Hepatocyte (in vitro differentiated cells): ENCODE results near the gene VEGFB. TPM values are rescaled to one million over a fixed set of nuclear protein-coding genes. Genes with fewer than 3 reads are reported as not detected.

Source experiments
- DNase-seq: peaks from one replicate; pipeline ENCODE4 v3.0.0-alpha.2; 2016; ENCODE audit warnings: low spot score
- H2AFZ ChIP-seq: fragments of 200-600 bp; sonication (generic); 2 replicates; pipeline ENCODE4 v1.6.0; 2016; ENCODE audit warnings: antibody characterized with exemption, mild to moderate bottlenecking
- H3K27ac ChIP-seq: fragments of 200-600 bp; sonication (generic); 2 replicates; pipeline ENCODE4 v1.5.1; 2016; ENCODE audit warnings: mild to moderate bottlenecking
- H3K27me3 ChIP-seq: fragments of 200-600 bp; sonication (generic); 2 replicates; pipeline ENCODE4 v1.6.1; 2016
- H3K36me3 ChIP-seq: fragments of 200-600 bp; sonication (generic); replicated peaks from 2 replicates; pipeline ENCODE4 v1.5.1; 2016; ENCODE audit warnings: low read depth; ENCODE audit not compliant: insufficient read depth
- H3K4me1 ChIP-seq: fragments of 200-600 bp; sonication (generic); 2 replicates; pipeline ENCODE4 v1.5.1; 2016; ENCODE audit warnings: mild to moderate bottlenecking, moderate library complexity; ENCODE audit not compliant: insufficient read depth
- H3K4me2 ChIP-seq: fragments of 200-600 bp; sonication (generic); 2 replicates; pipeline ENCODE4 v1.6.0; 2016
- H3K4me3 ChIP-seq: fragments of 200-600 bp; sonication (generic); 2 replicates; pipeline ENCODE4 v1.5.1; 2016; ENCODE audit warnings: mild to moderate bottlenecking
- H3K79me2 ChIP-seq: fragments of 200-600 bp; sonication (generic); 2 replicates; pipeline ENCODE4 v1.6.0; 2017; ENCODE audit warnings: mild to moderate bottlenecking
- H3K9me2 ChIP-seq: fragments of 200-600 bp; sonication (generic); replicated peaks from 2 replicates; pipeline ENCODE4 v1.6.0; 2017; ENCODE audit warnings: mild to moderate bottlenecking; ENCODE audit not compliant: insufficient read depth
- H3K9me3 ChIP-seq: fragments of 200-600 bp; sonication (generic); 2 replicates; pipeline ENCODE4 v1.5.1; 2016; ENCODE audit warnings: low read depth, mild to moderate bottlenecking
- H4K20me1 ChIP-seq: fragments of 200-600 bp; sonication (generic); 2 replicates; pipeline ENCODE4 v1.6.0; 2016; ENCODE audit warnings: mild to moderate bottlenecking; ENCODE audit not compliant: insufficient read depth, poor library complexity, severe bottlenecking
- EZH2 ChIP-seq: fragments of 200-600 bp; sonication (generic); IDR thresholded peaks from 2 replicates; pipeline ENCODE4 v1.6.1; 2016; ENCODE audit warnings: antibody characterized with exemption, mild to moderate bottlenecking, borderline replicate concordance
- EZH2phosphoT487 ChIP-seq: fragments of 200-600 bp; sonication (generic); IDR thresholded peaks from one replicate; pipeline ENCODE4 v1.6.1; 2018; ENCODE audit warnings: antibody characterized with exemption, mild to moderate bottlenecking, low read depth, moderate library complexity; ENCODE audit not compliant: unreplicated experiment, severe bottlenecking
- WGBS: methylation state at CpG from one replicate; pipeline ENCODE4 v1.1.6; 2016; ENCODE audit warnings: low lambda C conversion rate; ENCODE audit errors: missing lambda C conversion rate; 5-methylcytosine and 5-hydroxymethylcytosine counted together
- polyA plus RNA-seq: library from polyadenylated mRNA; unstranded; fragments of >200 nt; fragmentation: Nextera tagmentation; extraction: Ambion mirVana; gene quantifications from 2 replicates; pipeline ENCODE4 v1.2.1, GENCODE V29; 2016
- total RNA-seq: library from RNA; depleted of rRNA; stranded (reverse); fragments of >200 nt; gene quantifications from 2 replicates; pipeline ENCODE4 v1.2.3, GENCODE V29; 2014
- TF ChIP-seq, protein P1 (sequence below): fragments of 200-600 bp; sonication (generic); IDR thresholded peaks from 2 replicates; pipeline ENCODE4 v1.5.1; 2016; ENCODE audit warnings: antibody characterized with exemption, mild to moderate bottlenecking; ENCODE audit not compliant: poor library complexity

The VEGFB gene
- total and polyA plus RNA-seq, 2 experiments from 2014 or later = 29.1 to 116 TPM

DNA sequence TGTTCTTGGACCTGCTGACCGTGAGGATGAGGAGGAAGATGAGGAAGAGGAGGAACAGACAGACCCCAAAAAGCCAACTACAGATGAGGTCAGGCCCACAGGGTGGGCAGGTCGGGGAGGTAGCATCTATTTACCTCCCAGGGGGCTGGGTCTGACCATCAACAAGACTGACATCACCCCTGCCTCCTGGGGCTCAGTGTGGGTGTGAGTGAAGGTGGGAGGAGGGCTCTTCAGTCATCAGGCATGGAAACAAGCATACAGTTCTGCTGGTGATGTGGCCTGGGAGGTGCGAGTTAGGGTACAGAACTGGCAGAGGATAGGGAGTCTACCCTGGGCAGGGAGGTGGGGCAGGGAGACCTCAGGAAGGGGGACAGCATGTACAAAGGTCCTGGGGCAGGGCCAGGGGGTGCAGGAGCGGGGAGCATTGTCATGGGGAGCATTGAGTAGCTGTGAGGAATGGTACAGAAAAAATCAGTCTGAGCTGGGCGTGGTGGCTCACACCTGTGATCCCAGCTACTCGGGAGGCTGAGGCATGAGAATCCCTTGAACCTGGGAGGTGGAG lies 25.8 kb downstream of the VEGFB start:
- TF ChIP-seq EZH2phosphoT487 (no peak), EZH2 (no peak)
- TF ChIP-seq, protein P1, sequence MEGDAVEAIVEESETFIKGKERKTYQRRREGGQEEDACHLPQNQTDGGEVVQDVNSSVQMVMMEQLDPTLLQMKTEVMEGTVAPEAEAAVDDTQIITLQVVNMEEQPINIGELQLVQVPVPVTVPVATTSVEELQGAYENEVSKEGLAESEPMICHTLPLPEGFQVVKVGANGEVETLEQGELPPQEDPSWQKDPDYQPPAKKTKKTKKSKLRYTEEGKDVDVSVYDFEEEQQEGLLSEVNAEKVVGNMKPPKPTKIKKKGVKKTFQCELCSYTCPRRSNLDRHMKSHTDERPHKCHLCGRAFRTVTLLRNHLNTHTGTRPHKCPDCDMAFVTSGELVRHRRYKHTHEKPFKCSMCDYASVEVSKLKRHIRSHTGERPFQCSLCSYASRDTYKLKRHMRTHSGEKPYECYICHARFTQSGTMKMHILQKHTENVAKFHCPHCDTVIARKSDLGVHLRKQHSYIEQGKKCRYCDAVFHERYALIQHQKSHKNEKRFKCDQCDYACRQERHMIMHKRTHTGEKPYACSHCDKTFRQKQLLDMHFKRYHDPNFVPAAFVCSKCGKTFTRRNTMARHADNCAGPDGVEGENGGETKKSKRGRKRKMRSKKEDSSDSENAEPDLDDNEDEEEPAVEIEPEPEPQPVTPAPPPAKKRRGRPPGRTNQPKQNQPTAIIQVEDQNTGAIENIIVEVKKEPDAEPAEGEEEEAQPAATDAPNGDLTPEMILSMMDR = no peak
- 98% methylated on average over 6 of the region's 6 CpGs for WGBS

GRCh38 chr11:64261556-64262080 lies 27.2 kb downstream of the VEGFB start:
- Histone ChIP-seq H3K9me2 (no peaks in the 10 kb centered on the region), H3K4me3 (no peak overlapping the region), H2AFZ (no peak overlapping the region), H3K4me2 (no peak overlapping the region), H3K27me3 (no peaks in the 10 kb centered on the region), H4K20me1 (no peaks in the 10 kb centered on the region), H3K4me1 (no peaks in the 10 kb centered on the region), H3K79me2 (no peaks in the 10 kb centered on the region), H3K9me3 (no peaks in the 10 kb centered on the region), H3K36me3 (no peaks in the 10 kb centered on the region), H3K27ac (no peak overlapping the region)
- WGBS = 96% methylated on average over 17 of the region's 18 CpGs
- no peak for DNase-seq
- TF ChIP-seq, protein P1 = no peak
- no peak for TF ChIP-seq EZH2phosphoT487

More for the DNA sequence above, 25.8 kb downstream of the VEGFB start:
- no peak overlapping the region for H3K4me3 ChIP-seq
- H3K27me3 ChIP-seq = no peaks in the 10 kb centered on the region
- DNase-seq = no peak
- H3K4me2 ChIP-seq = no peak overlapping the region
- H3K36me3 ChIP-seq = no peaks in the 10 kb centered on the region
- no peaks in the 10 kb centered on the region for H3K9me3 ChIP-seq
- no peaks in the 10 kb centered on the region for H3K79me2 ChIP-seq
- H4K20me1 ChIP-seq = no peaks in the 10 kb centered on the region
- no peak overlapping the region for H2AFZ ChIP-seq
- H3K4me1 ChIP-seq = no peaks in the 10 kb centered on the region
- no peak overlapping the region for H3K27ac ChIP-seq
- H3K9me2 ChIP-seq = no peaks in the 10 kb centered on the region

DNA sequence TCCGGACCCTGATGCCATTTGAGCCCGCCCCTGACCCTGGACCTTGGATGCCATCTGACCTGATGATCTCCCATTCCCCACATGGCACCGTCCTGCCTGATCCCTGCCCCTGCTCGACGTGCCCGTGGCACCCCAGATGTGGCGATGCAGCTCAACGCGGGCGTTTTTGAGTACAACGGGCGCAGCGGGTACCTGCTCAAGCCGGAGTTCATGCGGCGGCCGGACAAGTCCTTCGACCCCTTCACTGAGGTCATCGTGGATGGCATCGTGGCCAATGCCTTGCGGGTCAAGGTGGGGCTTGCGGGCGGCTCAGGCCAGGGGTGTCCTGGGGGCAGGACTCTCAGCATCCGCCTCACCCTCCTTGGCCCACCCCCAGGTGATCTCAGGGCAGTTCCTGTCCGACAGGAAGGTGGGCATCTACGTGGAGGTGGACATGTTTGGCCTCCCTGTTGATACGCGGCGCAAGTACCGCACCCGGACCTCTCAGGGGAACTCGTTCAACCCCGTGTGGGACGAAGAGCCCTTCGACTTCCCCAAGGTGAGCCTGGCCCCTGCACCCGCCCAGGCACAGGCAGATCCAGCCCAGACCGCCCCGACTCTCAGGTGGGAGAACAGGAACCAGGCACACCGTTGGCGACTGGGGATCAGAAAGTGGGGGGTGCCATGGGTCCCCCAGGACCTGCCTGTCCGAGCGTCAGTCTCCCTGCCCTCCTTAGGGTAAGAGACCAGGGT lies 28.1 kb downstream of the VEGFB start:
- Histone ChIP-seq H3K36me3 (no peaks in the 10 kb centered on the region), H3K27ac (no peak overlapping the region), H4K20me1 (no peaks in the 10 kb centered on the region), H3K4me2 (no peak overlapping the region), H3K4me1 (no peaks in the 10 kb centered on the region), H3K4me3 (no peak overlapping the region), H3K79me2 (no peaks in the 10 kb centered on the region), H3K27me3 (no peaks in the 10 kb centered on the region), H3K9me2 (no peaks in the 10 kb centered on the region), H3K9me3 (no peaks in the 10 kb centered on the region), H2AFZ (no peak overlapping the region)
- WGBS = 97% methylated on average over 41 of the region's 42 CpGs
- TF ChIP-seq EZH2 = no peak
- TF ChIP-seq, protein P1 = no peak
- DNase-seq = no peak
